KMS-11 (cell line): ENCODE data around the gene BLNK.

Experiments used
- H2AFZ ChIP-seq: fragments of 200-600 bp; sonication (generic); 2 replicates; pipeline ENCODE4 v1.6.1; 2016; ENCODE audit warnings: antibody characterized with exemption, mixed run types, low read depth
- H3K27ac ChIP-seq: fragments of 200-600 bp; sonication (generic); 2 replicates; pipeline ENCODE4 v1.6.1; 2016; ENCODE audit warnings: mild to moderate bottlenecking, mixed run types
- H3K27me3 ChIP-seq: fragments of 200-600 bp; sonication (generic); 2 replicates; pipeline ENCODE4 v1.6.1; 2017; ENCODE audit warnings: mild to moderate bottlenecking, low read depth, mixed run types, moderate library complexity; ENCODE audit not compliant: insufficient read depth
- H3K36me3 ChIP-seq: fragments of 200-600 bp; sonication (generic); 2 replicates; pipeline ENCODE4 v1.6.1; 2017; ENCODE audit warnings: mild to moderate bottlenecking, mixed run types; ENCODE audit not compliant: insufficient read depth
- H3K4me1 ChIP-seq: fragments of 200-600 bp; sonication (generic); 2 replicates; pipeline ENCODE4 v1.6.1; 2016; ENCODE audit warnings: mild to moderate bottlenecking, low read depth, mixed run types; ENCODE audit not compliant: poor library complexity, severe bottlenecking
- H3K4me2 ChIP-seq: fragments of 200-600 bp; sonication (generic); 2 replicates; pipeline ENCODE4 v1.7.0; 2016; ENCODE audit warnings: mild to moderate bottlenecking, mixed run types
- H3K4me3 ChIP-seq: fragments of 200-600 bp; sonication (generic); IDR thresholded peaks from 2 replicates; pipeline ENCODE4 v1.6.1; 2017; ENCODE audit warnings: low read depth, low read length, mixed read lengths; ENCODE audit not compliant: insufficient read depth
- H3K79me2 ChIP-seq: fragments of 200-600 bp; sonication (generic); 2 replicates; pipeline ENCODE4 v1.6.1; 2016; ENCODE audit warnings: low read depth, mixed run types; ENCODE audit not compliant: insufficient read depth
- H3K9ac ChIP-seq: fragments of 200-600 bp; sonication (generic); 2 replicates; pipeline ENCODE4 v1.6.1; 2016; ENCODE audit warnings: mild to moderate bottlenecking, mixed run types
- H4K20me1 ChIP-seq: fragments of 200-600 bp; sonication (generic); 2 replicates; pipeline ENCODE4 v1.6.1; 2016; ENCODE audit warnings: mild to moderate bottlenecking, mixed run types; ENCODE audit not compliant: insufficient read depth
- TF ChIP-seq, protein P1 (sequence below): fragments of 200-600 bp; sonication (generic); conservative IDR thresholded peaks from 2 replicates; pipeline ENCODE4 v1.6.1; 2017; ENCODE audit warnings: low read depth, mild to moderate bottlenecking, antibody characterized with exemption, low read length, moderate library complexity, mixed read lengths

The BLNK gene

DNA sequence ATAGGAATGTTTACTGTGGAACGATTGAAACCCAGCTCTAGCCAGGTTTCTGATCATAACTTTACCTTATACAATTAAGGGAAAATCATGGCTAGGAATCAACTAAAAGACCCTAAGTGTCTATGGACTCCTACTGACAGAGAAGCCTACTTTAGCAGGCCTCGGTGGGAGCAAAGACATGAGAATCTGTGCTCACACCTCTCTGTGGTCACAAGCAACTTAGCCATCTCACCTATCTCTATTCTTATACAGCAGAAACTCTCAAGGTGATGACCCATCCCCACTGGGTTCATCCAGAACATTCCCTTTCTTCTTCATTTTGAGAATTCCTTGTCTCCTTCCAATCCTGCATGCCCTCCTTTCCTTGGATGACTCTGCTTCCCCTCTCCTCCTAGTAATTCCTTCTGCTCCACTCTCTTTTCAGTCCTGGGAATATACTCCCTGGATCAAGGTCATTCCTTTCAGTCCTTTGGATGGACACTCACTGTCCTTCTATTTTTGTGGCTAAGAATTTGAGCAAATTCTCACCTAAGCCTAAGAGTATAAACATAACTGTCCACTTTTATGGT lies 2.9 kb downstream of the BLNK start:
- TF ChIP-seq, protein P1, sequence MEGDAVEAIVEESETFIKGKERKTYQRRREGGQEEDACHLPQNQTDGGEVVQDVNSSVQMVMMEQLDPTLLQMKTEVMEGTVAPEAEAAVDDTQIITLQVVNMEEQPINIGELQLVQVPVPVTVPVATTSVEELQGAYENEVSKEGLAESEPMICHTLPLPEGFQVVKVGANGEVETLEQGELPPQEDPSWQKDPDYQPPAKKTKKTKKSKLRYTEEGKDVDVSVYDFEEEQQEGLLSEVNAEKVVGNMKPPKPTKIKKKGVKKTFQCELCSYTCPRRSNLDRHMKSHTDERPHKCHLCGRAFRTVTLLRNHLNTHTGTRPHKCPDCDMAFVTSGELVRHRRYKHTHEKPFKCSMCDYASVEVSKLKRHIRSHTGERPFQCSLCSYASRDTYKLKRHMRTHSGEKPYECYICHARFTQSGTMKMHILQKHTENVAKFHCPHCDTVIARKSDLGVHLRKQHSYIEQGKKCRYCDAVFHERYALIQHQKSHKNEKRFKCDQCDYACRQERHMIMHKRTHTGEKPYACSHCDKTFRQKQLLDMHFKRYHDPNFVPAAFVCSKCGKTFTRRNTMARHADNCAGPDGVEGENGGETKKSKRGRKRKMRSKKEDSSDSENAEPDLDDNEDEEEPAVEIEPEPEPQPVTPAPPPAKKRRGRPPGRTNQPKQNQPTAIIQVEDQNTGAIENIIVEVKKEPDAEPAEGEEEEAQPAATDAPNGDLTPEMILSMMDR = no peak
- Histone ChIP-seq H4K20me1 (no peaks in the 10 kb centered on the region), H3K36me3 (no peaks in the 10 kb centered on the region), H3K4me1 (peaks cover 18% of the 10 kb centered on the region), H3K9ac (no peak overlapping the region), H3K27ac (no peak overlapping the region), H3K27me3 (no peaks in the 10 kb centered on the region), H3K4me3 (no peak overlapping the region), H3K4me2 (no peak overlapping the region), H3K79me2 (no peaks in the 10 kb centered on the region), H2AFZ (no peak overlapping the region)

DNA sequence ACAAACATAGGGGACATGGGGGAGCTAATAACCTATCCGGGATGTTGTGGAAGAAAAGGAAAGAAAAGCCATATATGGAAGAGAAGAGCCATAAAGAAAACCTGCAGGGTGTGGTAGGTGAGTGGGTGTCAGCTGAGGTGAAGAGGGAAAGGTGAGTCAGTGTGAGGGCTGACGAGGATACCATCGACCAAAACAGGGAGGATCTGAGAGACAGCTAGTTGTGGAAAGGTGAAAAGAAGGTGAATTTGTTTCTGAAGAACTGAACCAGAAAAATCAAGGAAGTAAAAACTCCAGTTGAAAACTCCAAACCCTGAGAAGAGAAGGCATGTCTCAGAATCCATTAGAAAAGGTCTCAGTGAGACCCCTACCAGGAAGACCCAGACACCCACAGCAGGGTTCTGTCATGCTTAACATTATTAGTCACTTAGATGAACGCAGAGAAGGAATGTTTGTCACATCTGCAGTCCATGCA lies 4.1 kb downstream of the BLNK start:
- no peaks in the 10 kb centered on the region for H3K79me2 ChIP-seq
- H3K27ac ChIP-seq = no peak overlapping the region

DNA sequence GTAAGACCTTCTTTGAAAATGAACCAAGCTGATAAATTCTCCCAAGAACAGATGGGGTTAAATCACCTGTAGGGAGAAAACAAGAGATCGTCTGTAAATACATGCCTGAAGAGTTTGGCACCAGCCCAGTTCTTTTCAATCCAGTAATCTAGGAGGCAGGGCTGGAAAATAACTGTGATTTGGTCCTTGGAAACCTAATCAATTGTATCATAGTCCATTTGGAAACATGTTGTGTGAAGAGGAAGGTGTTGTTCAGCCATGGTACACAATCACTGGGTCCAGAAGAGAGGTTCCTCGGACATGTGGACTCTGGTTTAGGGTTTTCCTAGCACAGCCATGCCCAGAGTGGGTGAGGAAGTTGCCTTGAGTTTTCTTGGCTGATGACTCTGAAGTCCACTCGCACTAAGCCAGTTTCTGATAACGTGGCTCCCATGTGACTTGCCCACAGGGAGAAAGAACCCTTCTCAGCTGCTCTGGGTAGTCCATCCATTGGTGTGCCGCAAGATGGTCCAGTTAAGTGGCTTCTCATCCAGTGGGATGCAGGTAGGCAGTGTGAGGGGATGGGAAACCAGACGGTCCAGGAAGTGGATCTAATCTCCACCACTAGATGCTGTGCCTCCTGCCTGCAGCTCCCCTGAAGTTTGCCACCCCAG lies 5.1 kb downstream of the BLNK start:
- Histone ChIP-seq H2AFZ (no peak overlapping the region), H3K79me2 (no peaks in the 10 kb centered on the region), H3K27me3 (no peaks in the 10 kb centered on the region), H3K4me2 (no peak overlapping the region), H3K4me3 (no peak overlapping the region), H3K4me1 (peaks cover 8% of the 10 kb centered on the region), H3K27ac (no peak overlapping the region), H3K36me3 (no peaks in the 10 kb centered on the region), H4K20me1 (no peaks in the 10 kb centered on the region), H3K9ac (no peak overlapping the region)
- TF ChIP-seq, protein P1 = no peak

More for the DNA sequence above, 4.1 kb downstream of the BLNK start:
- no peak overlapping the region for H3K9ac ChIP-seq
- no peak overlapping the region for H3K4me2 ChIP-seq
- H3K36me3 ChIP-seq = no peaks in the 10 kb centered on the region
- peaks cover 18% of the 10 kb centered on the region for H3K4me1 ChIP-seq
- TF ChIP-seq, protein P1 = no peak
- H3K4me3 ChIP-seq = no peak overlapping the region
- no peaks in the 10 kb centered on the region for H3K27me3 ChIP-seq
- H2AFZ ChIP-seq = no peak overlapping the region
- no peaks in the 10 kb centered on the region for H4K20me1 ChIP-seq

DNA sequence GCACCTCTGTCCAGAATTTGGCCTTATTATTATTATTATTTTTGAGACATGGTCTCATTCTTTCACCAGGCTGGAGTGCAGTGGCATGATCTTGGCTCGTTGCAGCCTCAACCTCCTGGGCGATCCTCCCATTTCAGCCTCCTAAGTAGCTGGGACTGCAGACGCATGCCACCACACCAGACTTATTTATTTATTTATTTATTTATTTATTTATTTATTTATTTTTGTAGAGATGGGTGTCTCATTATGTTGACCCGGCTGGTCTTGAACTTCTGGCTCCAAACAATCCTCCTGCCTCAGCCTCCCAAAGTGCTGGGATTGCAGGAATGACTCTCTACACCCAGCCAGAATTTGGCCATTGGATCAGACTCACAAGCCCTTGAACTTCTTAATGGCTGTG lies 6.4 kb downstream of the BLNK start:
- TF ChIP-seq, protein P1 = no peak
- Histone ChIP-seq H3K79me2 (no peaks in the 10 kb centered on the region), H4K20me1 (no peaks in the 10 kb centered on the region), H3K9ac (no peak overlapping the region), H3K4me2 (no peak overlapping the region), H3K27ac (no peak overlapping the region), H3K36me3 (no peaks in the 10 kb centered on the region), H2AFZ (no peak overlapping the region), H3K4me1 (no peaks in the 10 kb centered on the region), H3K27me3 (no peaks in the 10 kb centered on the region), H3K4me3 (no peak overlapping the region)
